Choroid plexus epithelial cell (primary cell): Measurements from ENCODE around the gene RGS17.
"Not testable (repeated sequence)": the region's sequence is repeated elsewhere in the genome, so short reads cannot be mapped to it uniquely, and the experiment has no call there.

Source experiments
- DNase-seq: peaks from one replicate; pipeline ENCODE4 v3.0.0-alpha.2; 2010; ENCODE audit warnings: low read depth
- H3K4me3 ChIP-seq: 2 replicates; pipeline ENCODE4 v1.5.1; 2011; ENCODE audit warnings: low read depth, mild to moderate bottlenecking, control low read depth, low read length, moderate library complexity
- TF ChIP-seq, protein P1 (sequence below): conservative IDR thresholded peaks from 2 replicates; pipeline ENCODE4 v1.5.1; 2011; ENCODE audit warnings: low read depth, mild to moderate bottlenecking, control low read depth, inconsistent platforms, low read length, moderate library complexity

The RGS17 gene

DNA sequence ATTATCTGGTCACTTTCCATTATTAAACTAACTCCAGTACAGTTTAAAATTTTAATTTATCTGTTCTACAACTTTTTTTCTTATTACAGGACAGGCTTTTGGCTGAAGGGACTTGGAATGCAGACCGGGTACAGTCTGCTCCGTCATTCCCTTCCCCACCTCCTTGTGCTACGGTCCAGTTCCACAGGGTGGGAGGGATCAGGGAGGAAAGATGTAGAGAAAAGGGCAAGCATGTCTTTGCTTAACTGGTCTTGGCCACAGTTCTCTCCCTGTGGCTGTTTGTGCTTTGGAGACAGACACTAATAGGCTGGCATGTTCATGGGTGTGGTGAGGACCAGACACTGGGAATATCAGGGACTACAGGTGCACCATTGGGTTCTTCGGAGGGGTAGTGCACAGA, 12.1 kb upstream of the RGS17 start:
- TF ChIP-seq, protein P1, sequence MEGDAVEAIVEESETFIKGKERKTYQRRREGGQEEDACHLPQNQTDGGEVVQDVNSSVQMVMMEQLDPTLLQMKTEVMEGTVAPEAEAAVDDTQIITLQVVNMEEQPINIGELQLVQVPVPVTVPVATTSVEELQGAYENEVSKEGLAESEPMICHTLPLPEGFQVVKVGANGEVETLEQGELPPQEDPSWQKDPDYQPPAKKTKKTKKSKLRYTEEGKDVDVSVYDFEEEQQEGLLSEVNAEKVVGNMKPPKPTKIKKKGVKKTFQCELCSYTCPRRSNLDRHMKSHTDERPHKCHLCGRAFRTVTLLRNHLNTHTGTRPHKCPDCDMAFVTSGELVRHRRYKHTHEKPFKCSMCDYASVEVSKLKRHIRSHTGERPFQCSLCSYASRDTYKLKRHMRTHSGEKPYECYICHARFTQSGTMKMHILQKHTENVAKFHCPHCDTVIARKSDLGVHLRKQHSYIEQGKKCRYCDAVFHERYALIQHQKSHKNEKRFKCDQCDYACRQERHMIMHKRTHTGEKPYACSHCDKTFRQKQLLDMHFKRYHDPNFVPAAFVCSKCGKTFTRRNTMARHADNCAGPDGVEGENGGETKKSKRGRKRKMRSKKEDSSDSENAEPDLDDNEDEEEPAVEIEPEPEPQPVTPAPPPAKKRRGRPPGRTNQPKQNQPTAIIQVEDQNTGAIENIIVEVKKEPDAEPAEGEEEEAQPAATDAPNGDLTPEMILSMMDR, result no peak
- no peak for DNase-seq

DNA sequence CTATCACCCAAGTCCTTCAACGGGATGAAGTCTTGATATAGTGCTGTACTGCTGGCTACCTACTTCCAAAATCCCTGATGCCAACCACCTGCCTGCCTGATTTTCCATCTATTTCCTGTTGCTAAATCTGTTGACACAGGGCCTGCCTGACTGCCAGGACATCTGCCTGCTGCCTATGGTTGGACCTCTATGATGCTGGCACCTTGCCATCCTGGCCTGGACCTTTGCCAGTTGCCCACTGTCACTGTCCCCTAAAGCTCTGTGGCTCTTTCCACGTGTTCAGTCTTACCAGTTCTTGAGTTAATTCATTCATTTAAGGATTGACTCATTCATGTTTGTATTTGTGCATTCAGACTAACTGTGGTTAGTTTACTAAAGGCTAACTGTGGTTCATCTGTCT, 9.2 kb upstream of the RGS17 start:
- no peak overlapping the region for H3K4me3 ChIP-seq
- no peak for DNase-seq
- TF ChIP-seq, protein P1, result no peak

More for the DNA sequence above, 12.1 kb upstream of the RGS17 start:
- no peak overlapping the region for H3K4me3 ChIP-seq

DNA sequence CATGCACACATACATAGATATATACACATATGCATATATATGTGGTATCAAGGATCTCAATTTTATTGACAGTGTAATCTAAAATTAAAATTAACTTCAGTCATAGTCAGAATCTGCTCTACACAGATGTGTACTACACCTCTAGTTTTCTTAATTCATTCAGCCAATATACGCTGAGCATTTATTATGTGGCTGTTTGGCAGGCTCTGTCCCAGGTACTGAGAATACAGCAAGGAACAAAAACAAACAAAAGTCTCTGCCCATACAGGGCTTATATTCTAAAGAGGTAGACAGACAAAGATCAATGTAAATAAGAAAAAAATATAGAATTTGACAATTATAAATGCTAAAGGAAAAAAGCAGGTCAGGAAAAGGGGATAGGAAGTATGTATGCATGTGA, 7.8 kb upstream of the RGS17 start:
- no peak for DNase-seq
- H3K4me3 ChIP-seq, result no peak overlapping the region
- TF ChIP-seq, protein P1, result no peak

DNA sequence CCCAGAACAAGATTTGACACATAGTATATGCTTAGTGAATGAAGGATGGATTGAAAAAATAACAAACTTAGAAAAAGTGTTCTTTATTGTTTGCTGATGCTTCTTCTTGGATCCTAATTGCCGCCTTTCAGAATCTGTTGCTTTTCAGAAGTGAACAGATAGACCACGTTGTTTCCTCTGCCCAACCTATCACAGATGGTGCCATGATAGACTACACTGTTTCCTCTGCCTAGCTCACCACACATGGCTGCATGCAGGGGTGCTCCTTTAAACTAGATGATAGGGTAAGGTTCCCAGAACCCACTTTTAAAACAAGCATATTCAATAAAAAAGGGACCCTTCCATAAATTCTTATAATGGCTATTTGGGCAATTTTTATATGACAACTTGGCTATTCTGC, 4.6 kb upstream of the RGS17 start:
- TF ChIP-seq, protein P1, result no peak
- H3K4me3 ChIP-seq, result no peak overlapping the region
- DNase-seq, result no peak

DNA sequence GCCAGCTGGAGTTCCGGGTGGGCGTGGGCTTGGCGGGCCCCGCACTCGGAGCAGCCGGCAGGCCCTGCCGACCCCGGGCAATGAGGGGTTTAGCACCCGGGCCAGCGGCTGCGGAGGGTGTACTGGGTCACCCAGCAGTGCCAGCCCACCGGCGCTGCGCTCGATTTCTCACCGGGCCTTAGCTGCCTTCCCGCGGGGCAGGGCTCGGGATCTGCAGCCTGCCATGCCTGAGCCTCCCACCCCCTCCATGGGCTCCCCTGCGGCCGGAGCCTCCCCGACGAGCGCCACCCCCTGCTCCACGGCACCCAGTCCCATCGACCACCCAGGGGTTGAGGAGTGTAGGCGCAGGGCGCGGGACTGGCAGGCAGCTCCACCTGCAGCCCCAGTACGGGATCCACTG, 2.6 kb upstream of the RGS17 start:
- H3K4me3 ChIP-seq, DNase-seq: not testable (repeated sequence)

DNA sequence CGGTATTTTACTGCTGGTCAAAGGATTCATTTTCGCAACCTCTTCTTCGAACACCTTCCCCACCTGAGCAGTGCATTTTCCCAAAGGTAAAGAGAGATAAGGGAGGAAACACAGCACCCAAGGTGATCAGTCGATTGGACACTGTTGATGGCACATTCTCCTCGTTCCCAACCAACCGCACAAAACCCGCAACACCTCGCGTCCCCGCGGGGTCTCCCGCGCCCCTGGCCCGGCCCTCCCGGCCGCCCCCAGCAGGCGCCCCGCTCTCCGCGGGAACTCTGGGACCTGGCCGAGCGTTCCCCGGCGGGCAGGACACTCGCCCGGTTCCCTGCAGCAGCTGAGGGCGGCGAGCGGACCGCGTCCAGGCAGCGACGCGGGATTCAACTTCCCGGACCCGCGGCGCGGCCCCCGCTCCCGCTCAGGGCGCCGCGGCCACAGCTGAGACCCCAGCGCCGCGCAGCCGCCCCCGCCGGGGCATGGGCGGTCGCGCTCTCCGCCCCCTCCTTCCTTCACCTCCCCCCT, 506 bp downstream of the RGS17 start:
- DNase-seq, result no peak
- TF ChIP-seq, protein P1, result no peak
- H3K4me3 ChIP-seq, result peak overlapping the region; percentile 86

DNA sequence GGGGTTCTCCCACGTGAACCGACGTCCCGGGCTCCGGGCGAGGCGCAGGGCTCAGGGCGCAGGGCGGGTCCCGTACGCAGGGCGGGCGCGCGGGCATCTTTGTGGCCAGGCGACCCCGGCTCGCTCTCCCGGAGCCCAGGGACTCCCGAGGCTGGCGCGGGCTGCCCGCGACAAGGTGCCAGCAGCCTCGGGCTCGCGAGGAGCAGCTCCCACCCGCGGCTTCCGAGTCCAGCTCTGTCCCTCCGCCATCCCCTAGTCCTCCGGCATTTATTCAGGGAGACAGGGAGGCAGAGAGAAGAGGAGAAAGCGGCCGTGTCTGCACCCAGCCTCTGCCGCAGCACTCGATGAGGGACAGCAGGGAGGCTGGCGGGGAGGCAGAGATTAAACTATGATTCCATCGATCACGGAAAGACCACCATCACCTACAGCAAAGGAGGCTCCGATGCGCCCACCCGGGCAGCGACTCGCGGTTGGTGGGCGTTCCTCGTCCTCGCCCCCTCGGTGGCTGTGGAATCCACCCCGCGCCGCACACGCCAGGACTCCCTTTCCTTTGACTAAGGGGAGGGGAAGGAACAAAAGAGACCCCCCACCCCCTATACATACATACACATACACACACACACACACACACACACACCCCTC, 1.1 kb downstream of the RGS17 start:
- H3K4me3 ChIP-seq, result peak overlapping the region; percentile 86
- DNase-seq, result no peak
- TF ChIP-seq, protein P1, result no peak
